HPDE6-E6E7 (cell line): ENCODE data around the gene LY9.
A peak's percentile ranks its signal among the peaks of the same experiment; 100 is the strongest.

Experiments
- DNase-seq: peaks from one replicate; pipeline ENCODE4 v3.0.0; 2011; ENCODE audit warnings: missing footprints; ENCODE audit errors: extremely low spot score

The LY9 gene

DNA sequence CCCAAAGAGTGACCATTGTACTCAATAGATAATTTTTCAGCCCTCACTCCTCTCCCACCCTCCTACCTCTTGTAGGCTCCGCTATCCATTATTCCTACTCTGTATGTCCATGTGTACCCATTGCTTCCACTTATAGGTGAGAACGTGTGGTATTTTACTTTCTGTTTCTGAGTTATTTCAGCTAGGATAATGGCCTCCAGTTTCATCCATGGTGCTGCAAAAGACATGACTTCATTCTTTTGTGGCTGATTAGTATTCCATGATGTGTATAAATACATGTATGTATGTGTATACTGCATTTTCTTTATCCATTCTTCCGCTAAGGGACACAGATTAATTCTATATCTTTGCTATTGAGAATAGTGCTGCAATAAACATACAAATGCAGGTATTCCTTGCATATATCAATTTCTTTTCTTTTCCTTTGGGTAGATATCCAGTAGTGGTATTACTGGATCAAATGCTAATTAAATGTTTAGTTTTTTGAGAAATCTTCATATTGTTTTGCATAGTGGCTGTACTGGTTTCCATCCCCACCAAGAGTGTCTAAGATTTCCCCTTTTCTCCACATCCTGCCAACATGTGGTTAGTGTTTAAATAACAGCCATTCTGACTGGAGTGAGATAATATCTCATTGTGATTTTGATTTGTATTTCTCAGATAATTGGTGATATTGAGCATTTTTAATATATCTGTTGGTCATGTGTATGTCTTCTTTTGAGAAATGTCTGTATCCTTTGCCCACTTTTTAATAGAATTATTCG is 4.9 kb downstream of the LY9 start:
- no peak for DNase-seq

DNA sequence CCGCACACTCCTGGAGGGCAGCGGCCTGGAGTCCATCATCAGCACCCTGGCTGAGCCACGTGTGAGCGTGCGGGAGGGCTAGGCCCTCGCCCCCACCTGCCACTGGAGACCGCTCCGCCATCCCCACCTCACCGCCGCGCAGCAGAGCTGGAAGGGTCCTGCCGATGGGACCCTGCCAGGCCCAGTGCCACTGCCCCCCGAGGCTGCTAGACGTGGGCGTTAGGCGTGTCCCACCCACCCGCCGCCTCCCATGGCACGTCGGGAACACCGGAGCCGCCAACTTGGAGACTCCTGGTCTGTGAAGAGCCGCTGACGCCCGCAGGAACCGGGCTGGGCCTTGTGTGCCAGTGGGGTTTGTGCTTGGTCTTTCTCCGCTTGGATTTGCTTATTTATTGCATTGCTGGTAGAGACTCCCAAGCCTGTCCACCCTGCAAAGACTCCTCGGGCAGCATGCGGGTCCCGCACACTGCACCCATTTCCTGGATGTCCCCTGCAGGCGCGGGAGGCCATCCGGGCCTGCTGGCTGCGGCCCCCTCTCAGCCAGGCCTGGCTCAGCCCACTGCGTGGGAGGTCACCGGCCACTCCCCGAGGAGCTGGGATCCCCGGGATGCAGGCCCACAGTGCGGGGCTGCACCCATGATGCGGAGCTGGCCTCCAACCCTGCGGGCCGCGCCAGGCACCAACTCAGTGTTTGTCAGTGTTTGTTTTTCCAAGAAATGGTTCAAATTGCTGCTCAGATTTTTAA is 6.0 kb downstream of the LY9 start:
- DNase-seq = no peak

DNA sequence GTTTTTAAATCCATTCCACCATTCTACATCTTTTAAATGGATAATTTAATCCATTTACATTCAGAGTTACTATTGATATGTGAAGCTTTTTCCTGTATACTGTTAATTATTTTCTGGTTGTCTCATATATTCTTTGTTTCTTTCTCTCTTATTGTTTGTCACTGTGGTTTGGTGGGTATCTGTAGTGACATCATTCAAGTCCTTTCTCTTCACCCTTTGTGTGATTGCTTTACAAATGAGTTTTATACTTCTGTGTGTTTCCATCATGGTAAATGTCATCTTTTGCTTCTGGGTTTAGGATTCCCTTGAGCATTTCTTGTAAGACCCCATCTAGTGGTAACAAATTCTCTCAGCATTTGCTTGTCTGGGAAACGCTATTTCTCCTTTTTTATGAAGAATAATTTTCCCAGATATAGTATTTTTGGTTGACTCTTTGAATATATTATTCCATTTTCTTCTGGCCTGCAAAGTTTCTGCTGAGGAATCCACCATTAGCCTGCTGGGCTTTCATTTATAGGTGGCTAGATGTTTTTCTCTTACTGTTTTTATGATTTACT is 10.2 kb downstream of the LY9 start:
- no peak for DNase-seq

DNA sequence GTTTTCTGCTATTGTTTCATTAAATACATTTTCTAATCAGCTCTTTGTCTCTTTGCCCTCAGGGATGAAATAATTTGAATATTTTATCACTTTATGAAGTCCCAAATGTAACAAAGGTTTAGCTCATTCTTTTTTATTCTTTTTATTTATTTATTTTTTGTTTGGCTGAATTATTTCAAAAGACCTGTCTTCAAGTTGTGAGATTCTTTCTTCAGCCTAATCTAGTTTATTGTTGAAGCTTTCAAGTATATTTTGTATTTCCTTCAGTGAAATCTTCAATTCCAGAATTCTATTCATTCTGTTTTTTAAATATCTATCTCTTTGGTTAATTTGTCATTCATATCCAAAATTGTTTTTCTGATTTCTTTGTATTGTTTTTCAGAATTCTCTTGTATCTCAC is 10.8 kb downstream of the LY9 start:
- DNase-seq = no peak

DNA sequence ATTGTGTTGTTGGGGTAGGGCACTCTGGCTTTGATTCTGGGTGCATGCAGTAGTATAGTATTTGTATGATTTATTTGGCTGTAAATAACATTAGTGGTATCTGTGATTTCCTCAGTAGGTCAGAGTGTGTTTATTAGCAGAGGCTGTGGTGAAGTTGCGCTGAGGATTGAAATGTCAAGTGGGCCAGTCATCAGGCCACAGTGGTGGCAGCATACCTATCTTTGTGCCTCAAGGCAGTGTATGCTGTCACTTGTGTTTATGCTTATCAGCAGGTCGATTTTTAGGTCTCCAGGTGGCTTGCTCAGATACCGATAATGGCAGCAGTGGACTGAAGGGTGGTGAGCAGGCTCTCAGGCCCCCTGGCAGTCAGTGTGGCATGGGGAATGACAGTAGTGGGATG is 11.3 kb downstream of the LY9 start:
- DNase-seq = no peak

DNA sequence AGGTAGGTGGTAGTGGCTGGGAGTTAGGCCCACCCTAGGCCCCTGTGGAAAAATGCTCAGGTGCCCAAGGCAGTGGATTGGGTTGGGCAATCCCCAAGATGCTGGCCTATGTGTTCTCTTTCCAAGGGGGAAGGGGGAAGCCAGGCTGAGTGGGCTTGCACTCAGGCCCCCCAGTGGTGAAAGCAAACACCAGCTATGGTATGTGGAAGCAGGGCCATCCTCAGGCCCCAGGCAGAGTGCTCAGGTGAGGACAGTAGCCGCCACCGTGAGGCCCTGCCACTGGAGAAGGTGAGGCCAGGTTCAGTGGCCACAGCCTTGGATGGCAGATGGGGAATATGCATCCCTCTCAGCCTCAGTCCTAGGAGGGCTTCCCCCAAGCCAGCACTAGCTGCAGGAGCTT is 11.8 kb downstream of the LY9 start:
- no peak for DNase-seq

DNA sequence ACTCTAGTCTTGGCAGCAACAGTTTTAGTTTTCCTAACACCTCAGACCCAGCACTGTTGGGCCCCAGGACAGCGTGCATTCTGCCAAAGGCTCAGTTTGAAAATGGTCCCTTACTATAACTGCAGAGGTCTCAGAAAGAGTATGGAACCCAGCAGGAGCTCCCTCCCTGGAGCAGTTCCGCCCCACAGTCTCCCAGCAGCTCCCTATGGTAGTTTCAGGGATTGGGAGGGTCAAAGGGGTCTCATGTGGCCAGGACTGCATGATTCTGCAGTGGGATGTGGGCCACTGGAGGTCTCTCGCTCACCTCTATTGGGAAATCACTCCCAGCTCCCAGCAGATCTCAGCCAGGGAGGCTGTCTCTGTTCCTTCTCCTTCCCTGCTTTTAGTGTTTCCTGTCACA is 12.3 kb downstream of the LY9 start:
- DNase-seq = no peak

DNA sequence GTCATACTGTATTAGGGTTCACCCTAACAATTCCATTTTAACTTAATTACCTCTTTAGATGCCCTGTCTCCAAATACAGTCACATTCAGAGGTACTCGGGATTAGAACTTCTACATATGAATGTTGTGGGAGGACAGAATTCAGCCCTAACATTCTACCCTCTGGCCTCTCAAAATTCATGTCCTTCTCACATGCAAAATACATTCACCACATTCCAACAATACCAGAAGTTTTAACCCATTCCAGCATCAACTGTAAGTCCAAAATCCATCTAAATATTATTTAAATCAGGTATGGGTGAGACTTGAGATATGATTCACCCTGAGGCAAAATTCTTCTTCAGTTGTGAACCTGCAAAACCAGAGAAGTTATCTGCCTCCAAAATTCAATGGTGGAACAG is 14.5 kb downstream of the LY9 start:
- no peak for DNase-seq

DNA sequence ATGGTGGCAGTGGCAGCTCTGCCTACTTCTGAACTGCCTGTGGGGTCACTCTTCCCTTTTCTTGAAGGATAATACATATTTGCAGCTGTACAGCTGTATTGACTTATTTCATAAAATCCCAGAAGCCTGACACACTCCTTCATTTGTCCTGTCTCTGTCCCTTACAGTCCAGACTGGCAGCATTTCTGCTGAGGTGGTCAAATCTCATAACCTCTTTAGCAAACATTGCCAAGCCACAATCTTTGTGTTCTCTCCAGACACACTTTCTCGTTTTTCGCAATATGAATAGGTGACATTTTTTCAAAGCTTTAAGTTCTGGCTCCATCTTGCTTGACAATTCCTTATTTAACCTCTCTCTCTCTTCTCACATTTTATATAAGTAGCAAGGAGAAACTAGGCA is 15.2 kb downstream of the LY9 start:
- no peak for DNase-seq

DNA sequence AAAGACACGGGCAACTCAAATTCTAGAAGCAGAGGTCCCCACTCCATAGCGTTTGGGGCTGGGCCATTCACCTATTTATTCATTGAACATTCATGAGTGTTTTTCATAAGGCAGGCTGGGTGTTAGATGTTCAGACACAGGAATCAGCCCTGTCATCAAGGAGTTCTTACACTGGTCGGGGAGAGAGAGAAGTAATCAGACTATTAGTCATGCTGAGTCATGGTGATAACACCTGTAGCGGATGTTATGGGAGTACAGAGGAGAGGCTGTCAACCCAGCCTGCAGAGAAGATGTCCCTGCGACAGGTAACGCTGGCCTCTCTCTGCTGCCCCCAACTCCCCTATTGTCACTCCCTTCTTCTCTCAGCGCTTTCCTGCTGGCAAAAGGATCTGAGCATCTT is 17.2 kb downstream of the LY9 start:
- DNase-seq = peak; percentile 93

DNA sequence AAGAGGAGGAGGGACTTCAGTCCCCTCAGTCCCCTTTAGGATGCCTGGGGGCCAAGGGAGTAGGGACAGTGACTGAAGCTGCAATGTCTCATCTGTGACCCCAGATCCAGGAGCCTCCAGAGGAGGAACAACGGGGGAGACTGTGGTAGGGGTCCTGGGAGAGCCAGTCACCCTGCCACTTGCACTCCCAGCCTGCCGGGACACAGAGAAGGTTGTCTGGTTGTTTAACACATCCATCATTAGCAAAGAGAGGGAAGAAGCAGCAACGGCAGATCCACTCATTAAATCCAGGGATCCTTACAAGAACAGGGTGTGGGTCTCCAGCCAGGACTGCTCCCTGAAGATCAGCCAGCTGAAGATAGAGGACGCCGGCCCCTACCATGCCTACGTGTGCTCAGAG is 18.3 kb downstream of the LY9 start:
- DNase-seq = no peak

DNA sequence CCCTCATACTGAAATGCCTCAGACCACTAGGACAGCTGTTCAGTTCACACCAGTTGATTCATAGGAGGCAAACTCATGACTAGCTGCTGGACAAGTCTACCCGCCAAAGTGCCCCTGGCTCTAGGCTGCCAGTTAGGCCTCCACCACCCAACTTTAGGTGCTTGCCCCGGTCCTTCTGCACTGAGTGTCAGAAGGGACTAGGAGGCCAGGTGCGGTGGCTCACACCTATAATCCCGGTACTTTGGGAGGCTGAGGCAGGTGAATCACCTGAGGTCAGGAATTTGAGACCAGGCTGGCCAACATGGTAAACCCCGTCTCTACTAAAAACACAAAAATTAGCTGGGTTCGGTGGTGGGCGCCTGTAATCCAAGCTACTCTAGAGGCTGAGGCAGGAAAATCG is 18.9 kb downstream of the LY9 start:
- no peak for DNase-seq

DNA sequence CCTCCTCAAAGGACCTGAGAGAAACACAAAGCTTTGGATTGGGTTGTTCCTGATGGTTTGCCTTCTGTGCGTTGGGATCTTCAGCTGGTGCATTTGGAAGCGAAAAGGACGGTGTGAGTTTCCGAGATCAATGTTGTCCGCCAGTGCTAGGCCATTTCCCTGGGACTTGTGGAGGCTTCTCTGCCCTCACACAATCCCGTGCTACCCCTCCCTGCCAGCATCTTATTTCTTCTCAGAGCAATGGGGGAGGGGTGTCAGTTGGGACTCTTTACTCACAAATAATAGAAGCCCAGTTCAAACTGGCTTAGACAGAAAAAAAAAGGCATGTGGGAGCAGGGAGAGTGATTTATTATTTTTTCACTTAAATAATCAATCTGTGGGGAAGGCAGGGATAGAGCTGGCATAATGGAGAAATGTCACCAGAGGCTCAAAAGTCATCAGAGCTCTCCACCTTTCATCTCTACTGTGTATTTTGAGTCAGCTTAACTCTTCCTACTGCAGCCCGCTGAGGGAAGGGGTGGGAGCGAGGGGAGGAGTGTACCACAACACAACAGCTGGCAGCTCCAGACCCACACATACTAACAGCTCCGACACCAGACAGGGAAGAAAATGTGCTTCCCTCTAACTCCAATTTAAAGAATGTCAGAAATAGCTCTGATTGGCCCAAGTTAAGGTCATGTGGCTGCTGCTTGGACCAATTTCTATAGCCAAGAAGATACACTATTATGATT is 22.4 kb downstream of the LY9 start:
- no peak for DNase-seq

DNA sequence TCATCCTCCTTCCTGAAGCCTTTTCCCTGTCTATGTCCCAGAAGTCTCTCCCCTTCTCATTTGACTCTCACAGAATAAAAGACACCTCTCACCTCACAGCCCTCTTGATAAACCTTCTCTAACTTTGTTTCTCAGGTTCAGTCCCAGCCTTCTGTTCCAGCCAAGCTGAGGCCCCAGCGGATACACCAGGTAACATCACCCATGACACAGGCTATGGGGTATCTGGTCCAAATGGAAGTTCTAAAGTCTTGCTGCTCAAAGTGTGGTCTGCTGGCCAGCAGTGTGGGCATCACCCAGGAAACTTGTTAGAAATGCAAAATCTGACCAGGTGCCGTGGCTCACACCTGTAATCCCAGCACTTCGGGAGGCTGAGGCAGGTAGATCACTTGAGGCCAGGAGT is 23.2 kb downstream of the LY9 start:
- no peak for DNase-seq

DNA sequence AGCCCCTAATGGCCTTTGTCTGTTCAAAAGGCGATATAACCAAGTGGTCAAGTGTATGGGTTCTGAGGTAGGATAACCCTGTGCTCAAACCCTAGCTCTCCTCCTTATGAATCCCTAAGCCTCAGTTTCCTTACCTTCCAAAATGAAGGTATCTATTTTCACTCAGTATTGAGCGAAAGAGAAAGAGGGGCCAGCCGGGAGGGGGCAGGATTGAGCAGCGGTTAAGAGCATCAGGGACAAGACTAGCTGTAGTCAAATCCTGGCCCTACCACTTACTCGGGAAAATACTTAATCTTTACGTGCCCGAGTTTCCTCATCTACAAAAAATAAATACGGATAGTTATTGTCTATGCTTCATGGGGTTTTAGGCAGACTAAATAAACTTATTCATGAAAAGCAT is 25.7 kb downstream of the LY9 start:
- DNase-seq = no peak

DNA sequence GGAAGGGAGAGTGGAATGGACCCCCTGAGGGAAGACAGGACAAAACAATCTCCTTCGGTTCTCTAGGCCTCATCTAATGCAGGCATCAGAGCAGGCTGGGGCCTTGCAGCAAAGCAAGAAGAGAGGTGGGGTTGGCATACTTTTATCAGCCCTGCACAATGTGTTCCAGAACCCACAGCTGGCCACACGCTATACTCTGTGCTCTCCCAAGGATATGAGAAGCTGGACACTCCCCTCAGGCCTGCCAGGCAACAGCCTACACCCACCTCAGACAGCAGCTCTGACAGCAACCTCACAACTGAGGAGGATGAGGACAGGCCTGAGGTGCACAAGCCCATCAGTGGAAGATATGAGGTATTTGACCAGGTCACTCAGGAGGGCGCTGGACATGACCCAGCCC is 27.3 kb downstream of the LY9 start:
- DNase-seq = no peak

DNA sequence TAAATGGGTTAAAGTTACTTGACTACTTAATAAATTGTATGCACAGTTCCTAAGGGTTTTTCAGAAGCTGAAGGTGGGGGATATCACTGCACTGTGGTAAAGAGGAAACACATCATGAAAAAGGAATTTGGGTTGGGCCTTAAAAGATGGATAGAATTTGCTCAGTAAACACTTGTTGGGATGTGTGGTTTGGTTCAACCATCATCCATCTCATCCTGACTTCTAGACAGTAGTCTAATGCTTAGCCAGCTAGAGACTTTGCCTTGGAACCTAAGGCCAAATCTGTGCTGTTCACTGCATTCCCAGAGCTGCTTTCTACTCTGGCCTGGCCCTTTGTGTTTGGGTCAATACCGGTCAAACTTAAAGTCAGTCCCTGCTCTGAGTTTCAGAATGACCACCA is 30.6 kb downstream of the LY9 start:
- no peak for DNase-seq

DNA sequence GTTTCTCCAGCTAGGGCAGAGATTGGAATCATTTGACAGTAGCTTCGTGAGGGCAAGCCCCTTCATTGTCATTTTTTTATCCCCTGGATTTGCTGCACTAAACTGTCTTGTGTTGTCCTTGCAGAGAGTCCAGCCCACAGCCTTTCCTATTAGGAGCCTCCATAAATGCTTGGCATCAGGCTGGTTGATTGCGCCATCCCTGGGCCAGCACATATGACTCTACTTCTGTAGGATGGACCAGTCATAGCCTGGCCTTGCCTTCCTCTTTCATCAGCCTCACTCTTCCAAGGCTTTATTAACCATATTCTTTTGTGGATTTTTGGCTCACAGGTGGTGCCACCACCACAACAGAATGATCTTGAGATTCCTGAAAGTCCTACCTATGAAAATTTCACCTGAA is 31.4 kb downstream of the LY9 start:
- DNase-seq = no peak

DNA sequence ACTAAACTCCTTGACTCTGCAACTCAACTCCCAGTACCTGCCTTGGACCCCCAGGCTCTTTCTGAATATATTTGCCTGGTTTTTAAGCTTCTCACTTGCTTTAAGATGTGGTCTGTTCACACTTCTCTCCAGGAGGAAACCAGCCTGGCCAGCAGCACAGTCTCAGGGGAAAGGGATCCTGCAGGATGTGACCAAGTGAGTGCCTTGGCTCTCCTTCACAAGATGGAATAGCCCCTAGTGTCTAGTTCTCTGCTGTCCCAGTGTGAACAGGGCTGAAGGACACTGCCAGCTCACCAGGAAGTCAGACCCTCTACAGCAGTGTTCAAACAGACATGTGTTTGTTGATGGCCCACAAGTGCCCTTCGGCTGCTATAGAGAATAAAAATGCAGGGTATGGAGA is 33.8 kb downstream of the LY9 start:
- DNase-seq = no peak

DNA sequence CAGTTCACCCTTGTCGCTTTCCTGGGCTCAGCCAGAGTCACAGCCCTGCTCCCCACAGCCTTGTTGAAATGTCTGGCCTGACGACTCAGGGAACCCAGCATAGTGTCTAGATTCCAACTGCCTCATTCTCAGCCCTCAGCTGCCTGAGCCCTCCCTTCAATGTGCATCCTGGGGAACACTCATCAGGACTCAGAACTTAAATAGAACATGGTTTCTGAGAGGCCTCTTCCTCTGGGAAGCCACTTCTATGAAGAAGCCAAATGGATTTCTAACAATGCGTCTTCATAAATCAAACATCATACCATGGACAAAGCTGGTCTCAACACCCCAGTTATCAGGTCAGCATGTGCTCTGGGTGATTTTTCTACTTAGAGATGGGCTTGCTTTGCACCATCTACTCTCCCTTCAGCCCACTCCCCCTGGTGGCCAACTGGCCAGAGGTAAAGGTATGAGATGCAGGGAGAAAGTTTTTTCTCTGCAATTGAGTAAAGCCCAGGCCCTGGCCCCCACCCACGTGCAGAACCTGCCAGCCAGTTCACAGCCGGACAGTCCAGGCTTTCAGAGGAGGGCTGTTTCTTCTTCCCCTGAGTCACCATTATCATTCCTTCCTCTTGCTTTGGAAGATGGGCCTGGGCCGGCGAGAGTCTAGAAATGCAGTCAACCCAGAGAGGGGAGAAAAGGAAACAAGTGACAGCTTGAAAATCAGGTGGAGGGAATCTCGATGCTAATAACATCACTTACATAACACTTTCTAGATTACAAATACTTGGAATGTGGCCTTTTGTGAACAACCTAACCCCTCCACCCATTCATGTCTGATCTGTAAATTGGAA is 34.6 kb downstream of the LY9 start:
- peak; percentile 39 for DNase-seq

DNA sequence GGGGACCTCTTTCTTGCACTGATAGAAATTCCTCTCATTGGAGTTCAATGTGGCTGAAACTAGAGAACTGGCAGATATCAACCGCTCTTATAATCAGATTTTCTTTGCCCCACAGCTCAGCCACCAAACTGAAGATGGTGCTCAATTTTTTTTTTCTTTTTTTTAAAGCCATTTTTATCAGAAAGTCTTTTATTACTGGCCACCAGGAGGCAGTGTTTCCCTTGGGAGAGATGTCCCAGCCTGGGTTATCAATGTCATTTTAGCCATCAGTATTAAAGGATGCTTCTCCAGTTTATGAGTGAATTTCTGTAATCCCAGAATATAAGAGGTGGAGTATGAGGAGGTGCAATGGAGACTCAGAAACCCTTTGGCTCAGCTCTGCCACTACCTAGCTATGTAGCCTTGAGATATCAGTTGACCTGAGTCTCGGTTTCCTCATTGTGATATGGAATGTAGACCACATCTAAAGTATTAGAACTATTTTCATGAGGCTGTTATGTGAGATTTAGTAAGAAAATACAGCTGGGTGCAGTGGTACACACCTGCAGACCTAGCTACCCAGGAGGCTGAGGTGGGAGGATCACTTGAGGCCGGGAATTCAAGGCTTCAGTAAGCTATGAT is 39.1 kb downstream of the LY9 start:
- DNase-seq = no peak
